Liver (tissue), 9 donors: ENCODE results near the gene RNF157. TPM values are rescaled to one million over a fixed set of nuclear protein-coding genes. Genes with fewer than 3 reads are reported as not detected.

ENCODE experiments used
- DNase-seq: peaks from one replicate; pipeline ENCODE4 v3.0.0-alpha.2; 2017; ENCODE audit warnings: low spot score
- H3K27ac ChIP-seq, 2 donors: one replicate each; pipeline ENCODE4 v1.7.0; 2013; ENCODE audit warnings: inconsistent platforms in 2 of 2, low read length in 2 of 2, control low read depth in 1 of 2, low read depth in 1 of 2, mild to moderate bottlenecking in 1 of 2
- H3K27me3 ChIP-seq, 4 donors: one replicate each; pipeline versions ENCODE4 v1.6.1 to v1.7.0; 2013; ENCODE audit warnings: low read length in 3 of 4, inconsistent platforms in 1 of 4, mild to moderate bottlenecking in 1 of 4, moderate library complexity in 1 of 4; ENCODE audit not compliant: control insufficient read depth in 4 of 4, insufficient read depth in 4 of 4
- H3K36me3 ChIP-seq, 4 donors: one replicate each; pipeline versions ENCODE4 v1.6.1 to v1.7.0; 2013; ENCODE audit warnings: low read length in 3 of 4, mild to moderate bottlenecking in 3 of 4, low read depth in 1 of 4, moderate library complexity in 1 of 4; ENCODE audit not compliant: control insufficient read depth in 4 of 4, insufficient read depth in 3 of 4
- H3K4me1 ChIP-seq, 4 donors: one replicate each; pipeline versions ENCODE4 v1.6.1 to v1.7.0; 2013; ENCODE audit warnings: low read length in 3 of 4, mild to moderate bottlenecking in 3 of 4, moderate library complexity in 1 of 4; ENCODE audit not compliant: control insufficient read depth in 4 of 4, insufficient read depth in 4 of 4
- H3K4me3 ChIP-seq, 3 donors: one replicate each; pipeline versions ENCODE4 v1.6.1 to v1.7.0; 2013; ENCODE audit warnings: low read length in 3 of 3, control low read depth in 1 of 3, low read depth in 1 of 3, mild to moderate bottlenecking in 1 of 3
- H3K9ac ChIP-seq, 2 donors: one replicate each; pipeline ENCODE4 v1.7.0; 2013; ENCODE audit warnings: low read length in 2 of 2, mild to moderate bottlenecking in 2 of 2, moderate library complexity in 2 of 2, control low read depth in 1 of 2, low read depth in 1 of 2
- H3K9me3 ChIP-seq, 4 donors: one replicate each; pipeline versions ENCODE4 v1.6.1 to v1.7.0; 2013; ENCODE audit warnings: low read length in 3 of 4; ENCODE audit not compliant: control insufficient read depth in 4 of 4
- GABPA ChIP-seq, 2 donors: IDR thresholded peaks in 1 of 2; conservative IDR thresholded peaks in 1 of 2; 2 replicates each; pipeline ENCODE4 v1.6.1; 2016; ENCODE audit warnings: antibody characterized with exemption in 2 of 2, mild to moderate bottlenecking in 1 of 2, moderate library complexity in 1 of 2
- HNF4A ChIP-seq, 2 donors: conservative IDR thresholded peaks; 2 replicates each; pipeline ENCODE4 v1.6.1; 2016; ENCODE audit warnings: antibody characterized with exemption in 2 of 2, mild to moderate bottlenecking in 2 of 2
- HNF4G ChIP-seq: IDR thresholded peaks from 2 replicates; pipeline ENCODE4 v1.6.1; 2016; ENCODE audit warnings: antibody characterized with exemption
- RXRA ChIP-seq, 2 donors: IDR thresholded peaks; 2 replicates each; pipeline ENCODE4 v1.6.1; 2017 to 2018; ENCODE audit warnings: antibody characterized with exemption in 2 of 2, mild to moderate bottlenecking in 1 of 2
- SP1 ChIP-seq: IDR thresholded peaks from 2 replicates; pipeline ENCODE4 v1.6.1; 2018; ENCODE audit warnings: antibody characterized with exemption, mild to moderate bottlenecking
- TAF1 ChIP-seq: conservative IDR thresholded peaks from 2 replicates; pipeline ENCODE4 v1.6.1; 2016; ENCODE audit warnings: antibody characterized with exemption, mild to moderate bottlenecking
- YY1 ChIP-seq: IDR thresholded peaks from 2 replicates; pipeline ENCODE4 v1.6.1; 2016; ENCODE audit warnings: antibody characterized with exemption, mild to moderate bottlenecking
- ZBTB33 ChIP-seq: IDR thresholded peaks from 2 replicates; pipeline ENCODE4 v1.6.1; 2016; ENCODE audit warnings: antibody characterized with exemption
- WGBS: extraction: QIAGEN DNeasy Blood & Tissue Kit; methylation state at CpG from one replicate; pipeline ENCODE4 v1.1.7; 2013; 5-methylcytosine and 5-hydroxymethylcytosine counted together
- polyA plus RNA-seq, 2 donors: library from polyadenylated mRNA; stranded (reverse) in 1 of 2; unstranded in 1 of 2; fragments of 200-250 nt in 1 of 2; fragments of >200 nt in 1 of 2; fragmentation: Nextera tagmentation in 1 of 2; extraction: Ambion mirVana in 1 of 2; gene quantifications; one replicate each; pipeline versions ENCODE4 v1.2.1 to v1.2.3, GENCODE V29; 2013 to 2015
- total RNA-seq, 2 donors: library from RNA; depleted of rRNA; stranded (reverse); fragments of >200 nt; gene quantifications; one replicate each; pipeline ENCODE4 v1.2.3, GENCODE V29; 2014
- TF ChIP-seq, protein P1 (sequence below): IDR thresholded peaks from 2 replicates; pipeline ENCODE4 v1.6.1; 2016; ENCODE audit warnings: antibody characterized with exemption, mild to moderate bottlenecking
- TF ChIP-seq, protein P2 (sequence below): IDR thresholded peaks from 2 replicates; pipeline ENCODE4 v1.6.1; 2016; ENCODE audit warnings: antibody characterized with exemption
- donor health status: healthy.
- donor health status: healthy.
- donor health status: healthy.
- donor health status: healthy.
- donor health status: healthy.

The RNF157 gene
- total and polyA plus RNA-seq, 4 donors: 0.42 to 2.9 (median 0.66) TPM

DNA sequence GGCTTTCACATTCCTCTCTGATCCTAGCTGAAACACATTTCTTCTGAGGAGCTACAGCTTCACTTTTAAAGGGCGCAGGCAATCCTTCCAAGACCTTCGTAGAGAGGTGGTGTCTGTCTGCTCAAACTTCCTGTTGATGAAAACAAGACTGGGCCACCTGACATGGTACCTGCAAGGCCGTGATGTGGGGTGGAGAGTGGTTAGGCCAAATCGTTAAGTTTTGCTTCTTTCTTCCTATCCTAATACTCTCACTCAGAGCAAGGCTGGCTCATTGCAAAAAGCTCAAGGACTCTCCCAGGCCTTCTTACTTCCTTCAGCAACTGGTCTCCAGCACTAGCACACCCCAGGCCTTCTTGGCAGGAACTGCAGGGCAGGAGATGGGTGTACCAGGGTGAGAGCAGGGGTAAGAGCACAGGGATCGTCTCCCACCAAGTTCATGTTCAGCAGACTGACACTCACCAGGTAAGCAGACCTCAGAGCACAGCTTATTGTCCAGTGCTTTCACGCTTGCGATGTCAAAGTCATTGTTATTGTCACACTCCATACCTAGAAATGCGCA, 88.3 kb downstream of the RNF157 start:
- TF ChIP-seq, protein P1, sequence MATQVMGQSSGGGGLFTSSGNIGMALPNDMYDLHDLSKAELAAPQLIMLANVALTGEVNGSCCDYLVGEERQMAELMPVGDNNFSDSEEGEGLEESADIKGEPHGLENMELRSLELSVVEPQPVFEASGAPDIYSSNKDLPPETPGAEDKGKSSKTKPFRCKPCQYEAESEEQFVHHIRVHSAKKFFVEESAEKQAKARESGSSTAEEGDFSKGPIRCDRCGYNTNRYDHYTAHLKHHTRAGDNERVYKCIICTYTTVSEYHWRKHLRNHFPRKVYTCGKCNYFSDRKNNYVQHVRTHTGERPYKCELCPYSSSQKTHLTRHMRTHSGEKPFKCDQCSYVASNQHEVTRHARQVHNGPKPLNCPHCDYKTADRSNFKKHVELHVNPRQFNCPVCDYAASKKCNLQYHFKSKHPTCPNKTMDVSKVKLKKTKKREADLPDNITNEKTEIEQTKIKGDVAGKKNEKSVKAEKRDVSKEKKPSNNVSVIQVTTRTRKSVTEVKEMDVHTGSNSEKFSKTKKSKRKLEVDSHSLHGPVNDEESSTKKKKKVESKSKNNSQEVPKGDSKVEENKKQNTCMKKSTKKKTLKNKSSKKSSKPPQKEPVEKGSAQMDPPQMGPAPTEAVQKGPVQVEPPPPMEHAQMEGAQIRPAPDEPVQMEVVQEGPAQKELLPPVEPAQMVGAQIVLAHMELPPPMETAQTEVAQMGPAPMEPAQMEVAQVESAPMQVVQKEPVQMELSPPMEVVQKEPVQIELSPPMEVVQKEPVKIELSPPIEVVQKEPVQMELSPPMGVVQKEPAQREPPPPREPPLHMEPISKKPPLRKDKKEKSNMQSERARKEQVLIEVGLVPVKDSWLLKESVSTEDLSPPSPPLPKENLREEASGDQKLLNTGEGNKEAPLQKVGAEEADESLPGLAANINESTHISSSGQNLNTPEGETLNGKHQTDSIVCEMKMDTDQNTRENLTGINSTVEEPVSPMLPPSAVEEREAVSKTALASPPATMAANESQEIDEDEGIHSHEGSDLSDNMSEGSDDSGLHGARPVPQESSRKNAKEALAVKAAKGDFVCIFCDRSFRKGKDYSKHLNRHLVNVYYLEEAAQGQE: no peak
- no peak for TF ChIP-seq HNF4G
- TF ChIP-seq YY1: no peak
- no peak for TF ChIP-seq GABPA (IDR thresholded peaks at IDR 0.05 in 1 of 2, conservative IDR thresholded peaks at IDR 0.05 in 1 of 2)
- TF ChIP-seq ZBTB33: no peak
- no peak for TF ChIP-seq TAF1
- no peak for TF ChIP-seq RXRA (IDR thresholded peaks at IDR 0.05)
- TF ChIP-seq, protein P2, sequence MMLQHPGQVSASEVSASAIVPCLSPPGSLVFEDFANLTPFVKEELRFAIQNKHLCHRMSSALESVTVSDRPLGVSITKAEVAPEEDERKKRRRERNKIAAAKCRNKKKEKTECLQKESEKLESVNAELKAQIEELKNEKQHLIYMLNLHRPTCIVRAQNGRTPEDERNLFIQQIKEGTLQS: no peak
- Histone ChIP-seq H3K4me3 (no peak overlapping the region), H3K9ac (no peak overlapping the region), H3K9me3 (no peaks in the 10 kb centered on the region), H3K27ac (no peak overlapping the region), H3K4me1 (peaks cover 0 to 13% (median 11%) of the 10 kb centered on the region in 4 donors), H3K36me3 (no peaks in the 10 kb centered on the region), H3K27me3 (no peaks in the 10 kb centered on the region)
- peak; percentile 30 for DNase-seq
- 96% methylated on average over 8 of the region's 8 CpGs for WGBS

DNA sequence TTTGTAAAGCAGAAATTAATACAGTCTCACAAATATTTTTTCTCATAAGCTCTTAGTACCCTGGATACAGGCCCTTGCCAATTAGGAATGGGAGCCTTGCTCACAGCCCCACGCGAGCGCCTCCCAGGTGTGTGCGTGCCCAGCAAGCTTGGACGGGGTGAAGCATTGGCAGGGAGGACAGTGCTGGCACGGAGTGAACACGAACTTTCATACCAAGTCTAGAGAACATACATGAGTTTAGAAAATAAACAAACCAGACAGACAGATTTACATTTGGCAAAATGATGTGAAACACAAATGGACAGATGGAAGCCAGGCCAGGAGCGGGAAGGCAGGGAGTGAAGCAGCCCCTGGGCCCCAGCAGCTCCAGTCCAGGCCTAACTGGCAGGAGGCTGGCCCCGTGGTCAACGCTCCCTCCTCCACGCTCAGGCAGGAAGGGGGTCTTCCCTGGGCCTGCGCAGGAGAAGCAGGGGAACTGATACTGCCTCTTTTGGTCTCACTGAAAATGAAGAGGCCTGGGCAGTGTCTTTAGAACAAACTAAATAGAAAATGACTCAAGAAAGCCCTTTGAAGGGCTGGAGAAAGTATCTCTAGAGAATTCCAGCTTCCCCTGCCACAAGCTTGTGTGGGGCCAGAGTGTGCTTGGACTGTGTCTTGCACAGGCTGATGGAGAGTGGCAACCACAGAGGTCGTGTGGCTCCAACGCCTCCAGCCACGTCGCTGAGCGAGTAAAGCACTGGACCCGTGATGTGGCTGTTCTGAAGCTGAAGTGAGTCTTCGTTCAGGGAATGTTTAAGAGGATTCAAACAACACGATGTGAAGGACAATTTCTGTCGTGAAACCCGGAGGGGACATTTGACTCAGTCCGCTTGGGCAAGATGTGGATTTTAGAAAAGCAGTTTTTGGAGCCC, 89.3 kb downstream of the RNF157 start:
- peak; percentile 26 for DNase-seq
- no peaks in the 10 kb centered on the region for H3K27me3 ChIP-seq
- TF ChIP-seq, protein P1: peak; percentile 12
- TF ChIP-seq SP1: no peak
- TF ChIP-seq GABPA (IDR thresholded peaks at IDR 0.05 in 1 of 2, conservative IDR thresholded peaks at IDR 0.05 in 1 of 2): no peak
- peak in 1 of 2 donors; percentile 36 for TF ChIP-seq RXRA (IDR thresholded peaks at IDR 0.05)
- peak; percentile 54 to 82 for TF ChIP-seq HNF4A (conservative IDR thresholded peaks at IDR 0.05)
- no peak overlapping the region for H3K9ac ChIP-seq
- H3K36me3 ChIP-seq: no peaks in the 10 kb centered on the region
- 73% methylated on average over 23 of the region's 23 CpGs for WGBS
- H3K27ac ChIP-seq: peak overlapping the region in 1 of 2 donors; percentile 45
- H3K4me1 ChIP-seq: peaks cover 0 to 13% (median 11%) of the 10 kb centered on the region in 4 donors
- H3K9me3 ChIP-seq: no peaks in the 10 kb centered on the region
- no peak overlapping the region for H3K4me3 ChIP-seq
